ENCODE results near the gene OSBPL1A.

The OSBPL1A gene

GRCh38 chr18:24120676-24121075 lies 276.9 kb downstream of the OSBPL1A start:
- TF ChIP-seq FOXP2 (optimal IDR thresholded peaks at IDR 0.05; ENCODE audit: borderline replicate concordance, extremely low read depth, extremely low read length, insufficient read depth) (no peak), TAF1 (IDR thresholded peaks at IDR 0.05; ENCODE audit: borderline replicate concordance, insufficient read depth, low read length) (no peak), REST (IDR thresholded peaks at IDR 0.05; ENCODE audit: insufficient read depth in 1 of 2, low read depth in 2 of 2, low read length in 2 of 2) (no peak), POLR2AphosphoS5 (IDR thresholded peaks at IDR 0.05; ENCODE audit: low read depth, low read length) (no peak), SIN3A (IDR thresholded peaks at IDR 0.05; ENCODE audit: borderline replicate concordance, insufficient read depth, low read length) (no peak)

GRCh38 chr18:24118750-24119577 lies 278.7 kb downstream of the OSBPL1A start:
- TF ChIP-seq REST (IDR thresholded peaks at IDR 0.05; ENCODE audit: insufficient read depth in 1 of 2, low read depth in 2 of 2, low read length in 2 of 2) (no peak), SIN3A (IDR thresholded peaks at IDR 0.05; ENCODE audit: borderline replicate concordance, insufficient read depth, low read length) (no peak), POLR2AphosphoS5 (IDR thresholded peaks at IDR 0.05; ENCODE audit: low read depth, low read length) (no peak), FOXP2 (optimal IDR thresholded peaks at IDR 0.05; ENCODE audit: borderline replicate concordance, extremely low read depth, extremely low read length, insufficient read depth) (no peak), TAF1 (IDR thresholded peaks at IDR 0.05; ENCODE audit: borderline replicate concordance, insufficient read depth, low read length) (no peak)

- TF ChIP-seq TAF1 (IDR thresholded peaks at IDR 0.05; ENCODE audit: borderline replicate concordance, insufficient read depth, low read length): no peak
- no peak for TF ChIP-seq POLR2AphosphoS5 (IDR thresholded peaks at IDR 0.05; ENCODE audit: low read depth, low read length)
- no peak for TF ChIP-seq SIN3A (IDR thresholded peaks at IDR 0.05; ENCODE audit: borderline replicate concordance, insufficient read depth, low read length)
- no peak for TF ChIP-seq FOXP2 (optimal IDR thresholded peaks at IDR 0.05; ENCODE audit: borderline replicate concordance, extremely low read depth, extremely low read length, insufficient read depth)
- TF ChIP-seq REST (IDR thresholded peaks at IDR 0.05; ENCODE audit: insufficient read depth in 1 of 2, low read depth in 2 of 2, low read length in 2 of 2): no peak
Observed at GRCh38 chr18:24115628-24116027, 282.0 kb downstream of the OSBPL1A start.

- no peak for TF ChIP-seq FOXP2 (optimal IDR thresholded peaks at IDR 0.05; ENCODE audit: borderline replicate concordance, extremely low read depth, extremely low read length, insufficient read depth)
- no peak for TF ChIP-seq TAF1 (IDR thresholded peaks at IDR 0.05; ENCODE audit: borderline replicate concordance, insufficient read depth, low read length)
- TF ChIP-seq REST (IDR thresholded peaks at IDR 0.05; ENCODE audit: insufficient read depth in 1 of 2, low read depth in 2 of 2, low read length in 2 of 2): no peak
- no peak for TF ChIP-seq SIN3A (IDR thresholded peaks at IDR 0.05; ENCODE audit: borderline replicate concordance, insufficient read depth, low read length)
- TF ChIP-seq POLR2AphosphoS5 (IDR thresholded peaks at IDR 0.05; ENCODE audit: low read depth, low read length): no peak
Observed at GRCh38 chr18:24114924-24115549, 282.6 kb downstream of the OSBPL1A start.

Measured in PFSK-1 (cell line).